ENCODE data around the gene RAX2. TPM values are rescaled to one million over a fixed set of nuclear protein-coding genes. Genes with fewer than 3 reads are reported as not detected.

The RAX2 gene
- polyA plus RNA-seq, 1 of the 3 experiments (the other 2 are of a cell fraction): not detected

DNA sequence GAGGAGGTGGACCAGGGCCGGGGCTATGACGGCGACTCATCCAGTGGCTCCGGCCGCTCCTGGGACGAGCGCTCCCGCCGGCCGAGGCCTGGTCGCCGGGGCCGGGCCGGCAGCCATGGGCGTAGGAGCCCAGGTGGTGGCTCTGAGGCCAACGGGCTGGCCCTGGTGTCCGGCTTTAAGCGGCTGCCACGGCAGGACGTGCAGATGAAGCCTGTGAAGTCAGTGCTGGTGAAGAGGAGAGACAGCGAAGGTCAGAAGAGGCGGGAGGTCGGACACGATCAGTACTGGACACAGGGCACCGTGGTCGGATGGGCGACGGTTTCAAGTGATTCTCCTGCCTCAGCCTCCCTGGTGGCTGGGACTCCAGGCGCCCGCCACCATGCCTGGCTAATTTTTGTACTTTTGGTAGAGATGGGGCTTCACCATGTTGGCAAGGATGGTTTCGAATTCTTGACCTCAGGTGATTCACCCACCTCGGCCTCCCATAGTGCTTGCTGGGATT lies 41.5 kb downstream of the RAX2 start:
- WGBS (ENCODE audit: low lambda C conversion rate): 87% methylated on average over 17 of the region's 32 CpGs
- peaks cover 26% of the 10 kb centered on the region; the same call in 1 of the 2 replicates for H3K27me3 ChIP-seq (ENCODE audit: insufficient read depth)
- no peak overlapping the region for H3K4me3 ChIP-seq (ENCODE audit: low read depth in 2 of 2, low read length in 1 of 2)
- H3K36me3 ChIP-seq (replicated peaks in 1 of 2; ENCODE audit: control insufficient read depth in 1 of 2, insufficient read depth in 2 of 2, low read length in 1 of 2): no peaks in the 10 kb centered on the region
- H3F3A ChIP-seq (replicated peaks; ENCODE audit: insufficient read depth): no peaks in the 10 kb centered on the region
- CTCF ChIA-PET: no interaction called here
- H4K20me1 ChIP-seq (ENCODE audit: insufficient read depth): no peaks in the 10 kb centered on the region
- H3K4me2 ChIP-seq: no peak overlapping the region
- H3K9me3 ChIP-seq: no peaks in the 10 kb centered on the region
- no peak for DNase-seq
- H3K27ac ChIP-seq (ENCODE audit: low read depth in 2 of 2, low read length in 1 of 2): no peak overlapping the region
- no peaks in the 10 kb centered on the region for H3K9me2 ChIP-seq
- no peak overlapping the region for H2AFZ ChIP-seq (ENCODE audit: low read depth)
- TF ChIP-seq, protein P1, sequence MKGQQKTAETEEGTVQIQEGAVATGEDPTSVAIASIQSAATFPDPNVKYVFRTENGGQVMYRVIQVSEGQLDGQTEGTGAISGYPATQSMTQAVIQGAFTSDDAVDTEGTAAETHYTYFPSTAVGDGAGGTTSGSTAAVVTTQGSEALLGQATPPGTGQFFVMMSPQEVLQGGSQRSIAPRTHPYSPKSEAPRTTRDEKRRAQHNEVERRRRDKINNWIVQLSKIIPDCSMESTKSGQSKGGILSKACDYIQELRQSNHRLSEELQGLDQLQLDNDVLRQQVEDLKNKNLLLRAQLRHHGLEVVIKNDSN (IDR thresholded peaks at IDR 0.05; ENCODE audit: borderline replicate concordance, low read depth): no peak
- TF ChIP-seq, protein P2, sequence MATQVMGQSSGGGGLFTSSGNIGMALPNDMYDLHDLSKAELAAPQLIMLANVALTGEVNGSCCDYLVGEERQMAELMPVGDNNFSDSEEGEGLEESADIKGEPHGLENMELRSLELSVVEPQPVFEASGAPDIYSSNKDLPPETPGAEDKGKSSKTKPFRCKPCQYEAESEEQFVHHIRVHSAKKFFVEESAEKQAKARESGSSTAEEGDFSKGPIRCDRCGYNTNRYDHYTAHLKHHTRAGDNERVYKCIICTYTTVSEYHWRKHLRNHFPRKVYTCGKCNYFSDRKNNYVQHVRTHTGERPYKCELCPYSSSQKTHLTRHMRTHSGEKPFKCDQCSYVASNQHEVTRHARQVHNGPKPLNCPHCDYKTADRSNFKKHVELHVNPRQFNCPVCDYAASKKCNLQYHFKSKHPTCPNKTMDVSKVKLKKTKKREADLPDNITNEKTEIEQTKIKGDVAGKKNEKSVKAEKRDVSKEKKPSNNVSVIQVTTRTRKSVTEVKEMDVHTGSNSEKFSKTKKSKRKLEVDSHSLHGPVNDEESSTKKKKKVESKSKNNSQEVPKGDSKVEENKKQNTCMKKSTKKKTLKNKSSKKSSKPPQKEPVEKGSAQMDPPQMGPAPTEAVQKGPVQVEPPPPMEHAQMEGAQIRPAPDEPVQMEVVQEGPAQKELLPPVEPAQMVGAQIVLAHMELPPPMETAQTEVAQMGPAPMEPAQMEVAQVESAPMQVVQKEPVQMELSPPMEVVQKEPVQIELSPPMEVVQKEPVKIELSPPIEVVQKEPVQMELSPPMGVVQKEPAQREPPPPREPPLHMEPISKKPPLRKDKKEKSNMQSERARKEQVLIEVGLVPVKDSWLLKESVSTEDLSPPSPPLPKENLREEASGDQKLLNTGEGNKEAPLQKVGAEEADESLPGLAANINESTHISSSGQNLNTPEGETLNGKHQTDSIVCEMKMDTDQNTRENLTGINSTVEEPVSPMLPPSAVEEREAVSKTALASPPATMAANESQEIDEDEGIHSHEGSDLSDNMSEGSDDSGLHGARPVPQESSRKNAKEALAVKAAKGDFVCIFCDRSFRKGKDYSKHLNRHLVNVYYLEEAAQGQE (IDR thresholded peaks at IDR 0.05; ENCODE audit: low read depth, low read length): no peak
- TF ChIP-seq, protein P3, sequence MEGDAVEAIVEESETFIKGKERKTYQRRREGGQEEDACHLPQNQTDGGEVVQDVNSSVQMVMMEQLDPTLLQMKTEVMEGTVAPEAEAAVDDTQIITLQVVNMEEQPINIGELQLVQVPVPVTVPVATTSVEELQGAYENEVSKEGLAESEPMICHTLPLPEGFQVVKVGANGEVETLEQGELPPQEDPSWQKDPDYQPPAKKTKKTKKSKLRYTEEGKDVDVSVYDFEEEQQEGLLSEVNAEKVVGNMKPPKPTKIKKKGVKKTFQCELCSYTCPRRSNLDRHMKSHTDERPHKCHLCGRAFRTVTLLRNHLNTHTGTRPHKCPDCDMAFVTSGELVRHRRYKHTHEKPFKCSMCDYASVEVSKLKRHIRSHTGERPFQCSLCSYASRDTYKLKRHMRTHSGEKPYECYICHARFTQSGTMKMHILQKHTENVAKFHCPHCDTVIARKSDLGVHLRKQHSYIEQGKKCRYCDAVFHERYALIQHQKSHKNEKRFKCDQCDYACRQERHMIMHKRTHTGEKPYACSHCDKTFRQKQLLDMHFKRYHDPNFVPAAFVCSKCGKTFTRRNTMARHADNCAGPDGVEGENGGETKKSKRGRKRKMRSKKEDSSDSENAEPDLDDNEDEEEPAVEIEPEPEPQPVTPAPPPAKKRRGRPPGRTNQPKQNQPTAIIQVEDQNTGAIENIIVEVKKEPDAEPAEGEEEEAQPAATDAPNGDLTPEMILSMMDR (IDR thresholded peaks at IDR 0.05): no peak
- no peak for TF ChIP-seq TCF12 (IDR thresholded peaks at IDR 0.05)
- TF ChIP-seq, protein P4, sequence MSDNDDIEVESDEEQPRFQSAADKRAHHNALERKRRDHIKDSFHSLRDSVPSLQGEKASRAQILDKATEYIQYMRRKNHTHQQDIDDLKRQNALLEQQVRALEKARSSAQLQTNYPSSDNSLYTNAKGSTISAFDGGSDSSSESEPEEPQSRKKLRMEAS (IDR thresholded peaks at IDR 0.05; ENCODE audit: low read depth): no peak
- TF ChIP-seq FOSL2 (IDR thresholded peaks at IDR 0.05; ENCODE audit: borderline replicate concordance, low read depth): no peak
- no peak for TF ChIP-seq GABPA (IDR thresholded peaks at IDR 0.05; ENCODE audit: low read depth)
- TF ChIP-seq SMC3 (IDR thresholded peaks at IDR 0.05; ENCODE audit: low read depth, low read length): no peak
- no peak for TF ChIP-seq YY1 (IDR thresholded peaks at IDR 0.05; ENCODE audit: low read depth)
- TF ChIP-seq TAF1 (IDR thresholded peaks at IDR 0.05; ENCODE audit: borderline replicate concordance, low read depth, low read length): no peak
- no peak for TF ChIP-seq MXI1 (IDR thresholded peaks at IDR 0.05; ENCODE audit: low read depth, low read length)
- H3K79me2 ChIP-seq (ENCODE audit: insufficient read depth): no peaks in the 10 kb centered on the region
- no peaks in the 10 kb centered on the region for H3K4me1 ChIP-seq (ENCODE audit: control insufficient read depth in 1 of 2, insufficient read depth in 2 of 2, low read depth in 1 of 2, low read length in 1 of 2)
- no peak overlapping the region for H3K9ac ChIP-seq
- POLR2A ChIA-PET: no interaction called here
